Loucy (cell line): ENCODE measurements around the gene CDC40.

Experiments used
- H2AFZ ChIP-seq: fragments of 200-600 bp; sonication (generic); 2 replicates; pipeline ENCODE4 v1.6.0; 2016; ENCODE audit warnings: antibody characterized with exemption, mild to moderate bottlenecking, low read length, moderate library complexity
- H3F3A ChIP-seq: fragments of 200-600 bp; 2 replicates; pipeline ENCODE4 v1.6.0; 2016; ENCODE audit warnings: antibody characterized with exemption, low read depth, mild to moderate bottlenecking
- H3K27me3 ChIP-seq: fragments of 200-600 bp; sonication (generic); 2 replicates; pipeline ENCODE4 v1.6.1; 2014; ENCODE audit warnings: low read length, mild to moderate bottlenecking; ENCODE audit not compliant: insufficient read depth, poor library complexity, severe bottlenecking
- H3K36me3 ChIP-seq: fragments of 200-600 bp; sonication (generic); 2 replicates; pipeline ENCODE4 v1.6.1; 2016; ENCODE audit warnings: low read length; ENCODE audit not compliant: insufficient read depth
- H3K4me1 ChIP-seq: fragments of 200-600 bp; sonication (generic); 2 replicates; pipeline ENCODE4 v1.5.1; 2014; ENCODE audit warnings: low read length, mild to moderate bottlenecking; ENCODE audit not compliant: insufficient read depth, poor library complexity, severe bottlenecking
- H3K4me2 ChIP-seq: fragments of 200-600 bp; sonication (generic); 2 replicates; pipeline ENCODE4 v1.6.0; 2014; ENCODE audit warnings: antibody characterized with exemption, low read length, low read depth, mild to moderate bottlenecking; ENCODE audit not compliant: poor library complexity, severe bottlenecking
- H3K4me3 ChIP-seq: fragments of 200-600 bp; sonication (generic); 2 replicates; pipeline ENCODE4 v1.5.1; 2014; ENCODE audit warnings: low read length, mild to moderate bottlenecking, mixed read lengths; ENCODE audit not compliant: poor library complexity, severe bottlenecking
- H3K79me2 ChIP-seq: fragments of 200-600 bp; sonication (generic); 2 replicates; pipeline ENCODE4 v1.6.1; 2014; ENCODE audit warnings: low read length; ENCODE audit not compliant: insufficient read depth
- H3K9ac ChIP-seq: fragments of 200-600 bp; sonication (generic); 2 replicates; pipeline ENCODE4 v1.6.0; 2014; ENCODE audit warnings: mild to moderate bottlenecking, low read depth, low read length, moderate library complexity; ENCODE audit not compliant: poor library complexity, severe bottlenecking
- H3K9me2 ChIP-seq: fragments of 200-600 bp; sonication (generic); replicated peaks from 2 replicates; pipeline ENCODE4 v1.6.1; 2016; ENCODE audit warnings: low read depth, low read length, mixed read lengths
- H3K9me3 ChIP-seq: fragments of 200-600 bp; sonication (generic); 2 replicates; pipeline ENCODE4 v1.6.1; 2014; ENCODE audit warnings: mild to moderate bottlenecking, antibody characterized with exemption, low read length, low read depth; ENCODE audit not compliant: insufficient read depth
- H4K20me1 ChIP-seq: fragments of 200-600 bp; sonication (generic); 2 replicates; pipeline ENCODE4 v1.6.0; 2014; ENCODE audit warnings: antibody characterized with exemption, low read length, mild to moderate bottlenecking; ENCODE audit not compliant: insufficient read depth, poor library complexity, severe bottlenecking
- CTCF ChIP-seq: fragments of 200-600 bp; sonication (generic); conservative IDR thresholded peaks from 2 replicates; pipeline ENCODE4 v1.5.1; 2014; ENCODE audit warnings: mild to moderate bottlenecking, antibody characterized with exemption, low read length
- EZH2phosphoT487 ChIP-seq: fragments of 200-600 bp; IDR thresholded peaks from 2 replicates; pipeline ENCODE4 v1.6.1; 2018; ENCODE audit warnings: antibody characterized with exemption, mild to moderate bottlenecking, moderate library complexity, borderline replicate concordance

Gene CDC40

GRCh38 chr6:110140650-110141049 is 39.6 kb upstream of the CDC40 start:
- H3F3A ChIP-seq = no peaks in the 10 kb centered on the region
- H3K9me2 ChIP-seq = no peaks in the 10 kb centered on the region
- no peak overlapping the region for H3K4me3 ChIP-seq
- peaks cover 3% of the 10 kb centered on the region; the same call in 1 of the 2 replicates for H3K36me3 ChIP-seq
- TF ChIP-seq CTCF (no peak), EZH2phosphoT487 (no peak)
- no peak overlapping the region for H3K4me2 ChIP-seq
- peaks cover 16% of the 10 kb centered on the region; the same call in 1 of the 2 replicates for H3K9me3 ChIP-seq
- no peaks in the 10 kb centered on the region for H3K4me1 ChIP-seq
- no peaks in the 10 kb centered on the region for H4K20me1 ChIP-seq
- no peaks in the 10 kb centered on the region for H3K27me3 ChIP-seq
- no peak overlapping the region for H2AFZ ChIP-seq
- H3K79me2 ChIP-seq = no peaks in the 10 kb centered on the region
- no peak overlapping the region for H3K9ac ChIP-seq

DNA sequence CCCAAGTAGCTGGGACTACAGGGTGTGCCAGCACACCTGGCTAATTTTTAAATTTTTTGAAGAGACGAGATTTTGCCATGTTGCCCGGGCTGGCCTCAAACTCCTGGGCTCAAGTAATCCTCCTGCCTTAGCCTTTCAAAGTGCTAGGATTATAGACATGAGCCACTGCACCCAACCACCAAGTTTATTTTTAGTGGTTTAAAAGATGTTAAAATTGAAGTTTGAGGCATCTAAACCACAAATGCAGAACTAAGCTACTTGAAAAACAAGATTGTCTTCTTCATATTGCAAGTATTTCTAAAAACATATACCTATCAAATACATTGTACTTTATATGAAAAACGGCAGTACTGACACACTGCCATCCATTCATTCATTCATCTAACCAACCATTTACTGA is 32.4 kb upstream of the CDC40 start:
- no peak overlapping the region for H3K9ac ChIP-seq
- no peaks in the 10 kb centered on the region for H3K36me3 ChIP-seq
- no peaks in the 10 kb centered on the region for H3K9me2 ChIP-seq
- H3K27me3 ChIP-seq = no peaks in the 10 kb centered on the region
- H3K79me2 ChIP-seq = 0 out of 2 replicates have a peak, but pooled peaks cover 6% of the 10 kb centered on the region
- no peak overlapping the region for H3K4me3 ChIP-seq
- H4K20me1 ChIP-seq = no peaks in the 10 kb centered on the region
- peaks cover 10% of the 10 kb centered on the region for H3K4me1 ChIP-seq
- no peak overlapping the region for H3K4me2 ChIP-seq
- H3F3A ChIP-seq = no peaks in the 10 kb centered on the region
- no peak overlapping the region for H2AFZ ChIP-seq
- TF ChIP-seq CTCF = no peak
- TF ChIP-seq EZH2phosphoT487 = no peak
- H3K9me3 ChIP-seq = no peaks in the 10 kb centered on the region

- Histone ChIP-seq H3K4me2 (no peak overlapping the region), H3K4me1 (no peaks in the 10 kb centered on the region), H2AFZ (no peak overlapping the region), H3K9me3 (no peaks in the 10 kb centered on the region), H3K9ac (no peak overlapping the region), H3K79me2 (peaks cover 32% of the 10 kb centered on the region), H3F3A (no peaks in the 10 kb centered on the region), H3K27me3 (no peaks in the 10 kb centered on the region), H4K20me1 (no peaks in the 10 kb centered on the region), H3K9me2 (no peaks in the 10 kb centered on the region), H3K4me3 (no peak overlapping the region), H3K36me3 (no peaks in the 10 kb centered on the region)
- TF ChIP-seq CTCF (no peak), EZH2phosphoT487 (no peak)
Measured at GRCh38 chr6:110158479-110158878, 21.7 kb upstream of the CDC40 start.
